GM18511 (cell line): ENCODE measurements around the gene CAPN14.

Experiments
- ATAC-seq: cut with Tn5 transposase; IDR thresholded peaks from one replicate; pipeline ENCODE4 v1.9.1; 2021; ENCODE audit warnings: mild to moderate bottlenecking, moderate library complexity; ENCODE audit not compliant: unreplicated experiment

CAPN14 gene

DNA sequence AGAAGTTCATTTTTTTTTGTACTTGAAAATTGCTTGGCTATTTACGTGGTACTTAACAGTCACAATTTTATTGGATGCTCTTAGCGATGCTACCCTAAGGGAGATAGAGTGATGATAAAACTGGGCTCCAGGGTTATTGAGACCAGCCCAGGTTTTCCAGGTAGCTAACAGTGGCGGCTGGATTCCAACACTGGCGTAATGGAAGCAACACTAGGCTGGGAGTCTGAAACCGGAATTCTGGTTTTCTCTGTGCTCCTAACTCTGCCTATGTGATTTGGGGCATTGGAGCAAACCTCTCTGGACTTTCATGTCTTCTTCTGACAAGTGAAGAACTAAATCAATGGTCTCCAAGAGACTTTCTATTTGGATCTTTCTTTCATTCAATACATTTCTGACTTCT is 69.7 kb downstream of the CAPN14 start:
- ATAC-seq: no peak

DNA sequence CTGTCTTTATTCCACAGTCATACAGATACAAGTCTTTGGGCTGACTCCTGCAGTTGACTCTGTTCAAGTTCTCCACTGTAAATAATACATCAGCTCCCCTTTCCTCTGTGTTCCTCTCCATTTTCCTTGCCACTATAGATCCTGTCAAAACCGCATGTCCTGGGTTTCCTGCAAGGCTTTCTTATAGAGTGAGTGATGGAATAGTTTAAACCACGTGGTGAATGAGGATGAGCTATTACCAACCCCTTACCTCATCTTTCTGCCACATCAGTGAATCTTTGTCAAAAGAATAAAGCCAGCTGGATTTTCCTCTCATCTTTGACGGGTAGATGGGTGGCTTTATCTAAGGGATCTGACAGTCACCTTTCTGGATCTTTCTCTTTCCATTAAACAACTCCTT is 75.2 kb downstream of the CAPN14 start:
- no peak for ATAC-seq

DNA sequence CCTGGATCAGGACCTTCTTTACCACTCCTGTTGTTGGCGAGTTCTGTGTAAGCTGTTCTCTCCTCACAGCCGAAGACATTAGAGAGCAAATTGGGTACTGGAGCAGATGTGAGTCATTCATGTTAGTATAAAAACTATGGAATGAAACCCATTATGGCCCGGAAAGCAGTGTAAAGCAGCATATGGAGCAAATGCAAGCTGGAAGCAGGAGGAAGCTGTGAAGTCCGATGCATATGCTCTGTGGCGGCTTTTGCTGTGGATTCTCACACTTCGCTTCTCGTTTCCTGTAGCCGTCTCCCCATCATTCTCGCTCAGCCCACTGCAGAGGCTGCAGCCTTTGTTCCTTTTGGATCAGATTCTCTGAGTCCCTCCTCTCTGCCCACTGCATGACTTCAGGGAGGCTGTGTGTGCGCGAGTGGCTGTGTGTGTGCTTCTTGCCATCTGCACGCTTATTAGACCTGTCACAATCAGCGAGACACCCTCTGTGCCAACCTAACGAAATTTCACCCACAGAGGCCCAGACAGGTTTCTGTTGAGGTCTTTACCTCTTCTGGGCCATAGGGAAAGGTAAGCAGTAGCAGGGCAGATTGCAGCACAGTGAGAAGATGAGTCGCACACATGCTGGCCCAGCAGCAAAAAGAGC is 75.8 kb downstream of the CAPN14 start:
- ATAC-seq: no peak

DNA sequence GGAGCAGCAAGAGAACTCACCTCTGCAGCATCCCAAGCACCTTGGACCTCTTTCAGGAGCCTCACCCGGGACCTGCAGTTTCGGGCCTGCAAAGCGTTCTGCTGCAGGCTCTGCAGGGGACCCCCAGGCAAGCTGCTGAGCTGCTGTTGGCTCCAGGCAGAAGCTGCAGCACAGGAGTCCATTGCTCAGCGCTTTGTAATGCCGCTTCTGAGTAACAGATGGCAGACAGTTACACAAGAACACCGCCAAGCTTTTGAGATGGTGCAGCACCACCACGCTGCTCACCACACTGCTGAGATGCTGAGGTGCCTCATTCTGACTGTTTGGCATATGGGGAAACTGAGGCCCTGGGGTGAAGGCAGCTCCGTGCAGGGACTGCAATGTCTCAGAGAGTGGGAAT is 77.2 kb downstream of the CAPN14 start:
- ATAC-seq: no peak

DNA sequence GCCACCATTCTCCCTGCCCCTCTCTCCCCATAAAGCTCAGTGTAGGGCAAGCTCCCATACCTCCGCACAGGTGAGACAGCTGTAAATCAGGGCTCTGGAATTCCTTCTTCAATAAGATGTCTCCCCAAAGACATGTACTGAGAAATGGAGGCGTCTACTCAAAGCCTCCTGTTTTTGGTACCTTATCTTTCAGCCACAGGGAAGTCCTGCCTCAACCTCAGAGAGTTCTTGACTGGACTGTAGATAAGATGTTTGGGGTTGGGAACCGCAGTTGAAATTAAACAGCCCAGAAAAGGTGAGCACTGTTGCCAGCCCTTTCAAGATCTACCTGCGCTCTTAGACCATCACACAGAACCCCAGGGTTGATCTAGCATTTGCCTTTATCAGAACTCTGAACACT is 77.6 kb downstream of the CAPN14 start:
- no peak for ATAC-seq

DNA sequence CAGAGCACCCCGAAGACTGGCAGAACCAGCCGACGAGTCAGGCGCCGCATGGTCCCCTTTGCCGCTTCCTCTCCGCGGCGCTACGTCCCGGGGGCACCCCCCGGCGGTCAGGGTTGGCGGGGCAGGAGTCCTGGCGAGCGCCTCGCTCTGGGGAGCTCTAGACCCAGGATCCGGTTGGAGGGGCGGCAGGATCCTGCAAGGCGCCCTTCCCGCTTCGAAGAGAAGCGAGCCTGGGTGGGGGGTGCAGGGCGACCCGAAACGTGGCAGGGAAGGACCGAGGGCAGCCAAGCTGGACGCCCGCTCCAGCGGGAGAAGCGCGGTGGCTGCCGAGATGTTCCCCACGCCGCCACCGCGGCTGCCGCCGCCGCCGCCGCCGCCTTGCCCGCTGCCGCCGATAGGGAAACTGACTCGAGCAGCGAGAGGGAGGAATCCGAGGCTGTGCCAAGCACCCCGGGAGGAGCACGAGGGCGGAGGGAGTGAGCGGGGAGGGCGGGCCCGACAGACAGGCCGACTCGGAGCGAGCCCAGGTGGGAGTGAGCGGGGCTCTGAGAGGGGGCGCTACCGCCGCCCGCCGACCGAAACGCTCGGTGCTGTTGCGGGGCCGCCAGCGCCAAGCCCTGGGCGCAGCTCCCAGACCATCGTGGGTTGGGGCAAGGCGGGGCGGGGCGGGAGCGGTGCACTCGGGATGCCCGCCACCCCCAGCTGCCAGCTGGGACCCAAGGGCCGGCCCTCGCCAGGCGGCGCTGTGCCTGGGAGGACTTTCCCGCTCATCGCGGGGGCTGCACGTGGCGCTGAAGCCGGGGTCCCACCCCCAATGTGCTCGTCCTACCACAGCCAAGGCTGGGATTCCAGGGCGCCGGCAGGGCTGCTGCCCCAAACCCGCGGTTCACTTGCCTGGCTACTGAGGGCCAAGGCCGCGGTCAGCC is 79.0 kb downstream of the CAPN14 start, which contains the start of gene GALNT14:
GALNT14 (minus strand) TSS at position 404 of the 926 bp plus-strand sequence; CDS start at position 50, 354 bp downstream.
- ATAC-seq: peak; percentile 61

DNA sequence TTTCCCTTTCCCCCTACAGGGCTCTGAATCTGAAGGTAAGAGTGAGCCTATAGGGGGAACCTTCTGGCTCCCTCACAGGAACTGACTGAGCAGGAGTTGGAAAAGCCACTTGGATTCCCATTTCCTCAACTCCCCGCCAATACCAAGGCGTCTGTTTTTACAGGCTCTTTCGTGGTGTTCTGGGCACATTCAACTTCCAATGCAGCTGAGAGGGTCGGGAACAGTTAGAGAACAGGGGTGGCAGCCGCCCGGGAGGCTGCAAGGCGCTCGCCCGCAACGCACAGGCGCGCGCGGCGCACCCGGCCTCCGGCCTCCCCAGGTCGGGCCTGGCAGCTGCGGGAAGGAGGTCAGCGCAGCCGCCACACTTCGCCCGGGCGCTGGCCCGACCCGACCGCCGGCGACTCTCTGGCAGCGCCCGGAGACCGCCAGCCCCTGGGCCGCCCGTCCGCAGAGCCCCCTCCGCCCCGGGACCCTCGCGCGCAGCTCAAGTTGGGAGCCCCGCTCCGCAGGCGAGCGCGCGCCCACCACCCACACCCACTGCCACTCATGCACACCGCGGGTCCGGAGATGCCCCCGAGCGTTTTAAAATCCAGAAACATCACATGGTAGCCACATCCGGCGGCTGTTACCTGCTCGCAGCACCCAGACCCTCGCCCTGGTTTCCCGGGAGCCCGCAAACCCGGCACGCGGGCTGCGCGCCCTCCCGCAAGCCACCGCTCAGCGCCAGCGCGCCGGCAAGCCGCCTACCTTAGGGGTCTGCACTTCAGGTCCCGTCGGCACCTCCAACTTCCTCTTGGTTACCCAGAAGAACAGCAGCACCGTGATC is 79.9 kb downstream of the CAPN14 start:
- ATAC-seq: no peak

DNA sequence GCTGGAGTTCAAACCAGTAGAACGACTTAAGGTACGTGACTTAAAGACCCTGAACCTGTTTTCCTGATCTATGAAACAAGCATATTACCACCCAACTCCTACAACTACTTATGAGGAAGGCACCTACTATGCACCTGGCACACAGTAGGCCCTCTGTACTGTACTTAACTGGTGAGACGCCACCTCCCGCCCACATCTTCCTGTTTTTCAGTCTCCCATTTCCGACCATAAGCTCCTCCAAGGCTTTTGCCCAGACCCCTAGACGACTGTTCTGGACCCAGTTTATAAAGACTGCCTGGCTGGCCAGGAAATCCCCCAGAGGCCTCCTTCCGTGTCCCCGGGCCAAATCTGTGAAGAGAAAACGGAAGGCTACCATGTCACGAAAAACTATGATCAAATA is 80.6 kb downstream of the CAPN14 start:
- ATAC-seq: no peak

DNA sequence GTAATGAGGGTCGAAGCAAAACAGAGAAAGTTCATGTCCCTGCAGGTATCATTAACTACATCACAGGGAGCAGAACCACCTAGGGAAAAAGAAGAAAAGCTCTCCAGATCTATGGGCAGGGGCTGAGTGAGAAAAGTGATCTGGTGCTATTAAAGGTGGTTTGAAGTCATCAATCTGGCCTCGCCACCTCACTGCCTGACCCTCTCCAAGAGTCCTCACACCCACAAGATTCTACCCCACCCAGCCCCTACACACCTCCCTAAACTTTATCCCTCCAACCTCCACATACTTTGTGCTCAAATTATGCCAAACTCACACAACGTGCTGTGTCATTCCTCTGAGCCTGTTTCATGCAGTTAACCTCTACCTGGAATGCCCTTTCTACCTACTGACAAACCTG is 81.3 kb downstream of the CAPN14 start:
- no peak for ATAC-seq

DNA sequence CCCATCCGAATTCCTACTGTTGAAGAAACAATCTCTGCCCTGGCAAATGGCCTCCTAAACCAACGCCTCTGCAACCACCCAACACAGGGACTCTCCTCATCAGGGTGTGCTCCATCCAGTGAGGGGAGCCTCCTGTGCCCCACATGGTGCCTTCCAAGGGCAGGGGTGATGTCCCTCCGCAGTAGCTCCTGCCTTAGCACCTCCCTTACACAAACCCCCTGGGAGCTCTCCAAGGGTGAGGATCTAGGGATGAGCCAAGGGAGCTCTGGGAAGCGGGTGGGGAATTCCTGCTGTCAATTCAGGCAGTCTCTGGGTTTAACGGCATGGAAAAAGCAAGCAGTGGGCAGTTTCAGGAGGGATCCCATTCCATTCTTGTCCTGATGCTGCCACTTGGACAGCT is 82.8 kb downstream of the CAPN14 start:
- no peak for ATAC-seq

DNA sequence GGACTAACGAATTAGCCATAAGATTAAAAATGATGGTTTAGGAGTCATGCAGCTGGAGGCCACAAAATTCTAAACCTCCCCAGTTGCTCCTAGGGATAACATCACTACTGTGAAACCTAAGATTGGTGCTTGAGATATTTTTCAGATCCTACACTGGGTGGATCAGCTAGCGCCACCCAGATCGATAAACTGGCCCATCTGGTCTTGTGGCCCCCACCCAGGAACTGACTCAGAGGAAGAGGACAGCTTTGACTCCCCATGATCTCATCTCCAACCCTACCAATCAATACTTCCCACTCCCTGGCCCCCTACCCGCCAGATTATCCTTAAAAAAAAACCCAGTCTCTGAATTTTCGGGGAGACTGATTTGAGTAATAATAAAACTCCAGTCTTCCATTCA is 84.5 kb downstream of the CAPN14 start:
- no peak for ATAC-seq

DNA sequence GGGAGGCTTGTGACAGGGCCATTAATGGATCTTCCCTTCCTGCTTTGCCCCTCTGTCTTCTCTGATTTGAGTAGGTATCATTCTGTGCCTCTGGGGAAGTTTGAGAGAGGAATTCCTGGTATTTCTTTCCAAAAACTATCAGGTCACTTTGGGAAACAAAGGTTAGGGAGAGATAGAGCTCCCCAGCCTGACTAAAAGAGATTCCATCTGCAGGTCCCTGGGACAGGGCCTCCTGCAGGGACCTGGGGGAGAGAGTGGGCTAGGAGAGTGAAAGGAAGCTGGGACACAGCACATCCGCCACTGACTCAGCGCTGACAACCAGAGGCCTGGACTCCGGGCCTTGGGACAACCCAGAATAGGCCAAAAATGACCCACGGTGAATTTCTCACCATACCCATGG is 85.4 kb downstream of the CAPN14 start:
- no peak for ATAC-seq

DNA sequence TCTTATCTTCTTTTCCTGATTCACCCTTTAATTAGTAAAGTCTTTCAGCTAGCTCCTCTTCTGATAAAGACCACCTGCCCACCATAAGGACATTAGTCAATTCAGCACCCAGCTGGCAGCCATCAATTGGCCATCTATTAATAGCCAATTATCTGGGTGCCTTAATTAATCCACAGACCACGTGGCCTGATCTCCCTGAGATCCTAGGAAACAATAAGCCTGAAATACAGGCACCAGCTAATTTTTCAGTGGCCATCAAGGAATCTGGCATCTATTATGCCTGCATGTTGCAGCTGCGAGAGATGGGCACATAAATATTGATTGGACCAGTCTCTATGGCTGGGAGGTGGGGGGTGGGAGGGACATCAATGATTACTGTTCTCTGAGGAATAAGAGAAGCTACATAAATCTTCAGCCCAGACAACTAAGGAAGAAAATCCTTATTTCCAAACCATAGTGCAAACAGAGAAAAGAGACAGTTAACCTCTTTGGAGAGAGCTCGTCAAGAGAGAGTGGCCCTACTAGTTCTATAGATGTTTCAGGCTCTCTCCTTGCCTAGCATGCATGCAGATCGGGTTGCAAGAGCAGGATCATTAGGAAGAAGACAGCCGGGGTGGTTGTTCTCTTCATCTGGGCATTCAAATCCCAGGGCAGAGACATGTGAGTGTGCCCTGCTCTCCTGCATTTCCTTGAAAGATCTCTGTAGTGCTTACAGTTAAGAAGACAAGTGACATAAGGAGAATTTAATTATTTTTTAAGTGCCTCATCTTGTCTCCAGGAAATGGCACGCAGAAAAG is 87.7 kb downstream of the CAPN14 start:
- no peak for ATAC-seq

DNA sequence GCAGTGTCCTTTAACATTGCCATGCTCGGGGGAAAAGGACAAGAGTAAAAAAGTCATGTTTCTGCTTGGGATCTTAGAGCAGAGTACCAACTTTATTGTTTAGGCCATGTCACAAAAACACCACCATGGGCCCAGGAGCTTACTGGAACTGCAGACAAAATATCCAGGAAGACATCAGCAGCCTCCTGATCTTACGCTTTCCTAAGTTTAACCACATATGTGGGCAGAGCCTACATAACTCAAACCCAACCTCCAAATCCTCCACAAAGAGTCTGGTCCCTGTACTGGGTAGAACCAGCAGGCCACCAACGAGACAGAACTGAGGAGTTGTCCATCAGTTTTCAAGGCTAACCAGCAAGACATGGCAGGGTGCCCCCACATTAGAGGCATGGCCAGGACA is 89.4 kb downstream of the CAPN14 start:
- no peak for ATAC-seq

DNA sequence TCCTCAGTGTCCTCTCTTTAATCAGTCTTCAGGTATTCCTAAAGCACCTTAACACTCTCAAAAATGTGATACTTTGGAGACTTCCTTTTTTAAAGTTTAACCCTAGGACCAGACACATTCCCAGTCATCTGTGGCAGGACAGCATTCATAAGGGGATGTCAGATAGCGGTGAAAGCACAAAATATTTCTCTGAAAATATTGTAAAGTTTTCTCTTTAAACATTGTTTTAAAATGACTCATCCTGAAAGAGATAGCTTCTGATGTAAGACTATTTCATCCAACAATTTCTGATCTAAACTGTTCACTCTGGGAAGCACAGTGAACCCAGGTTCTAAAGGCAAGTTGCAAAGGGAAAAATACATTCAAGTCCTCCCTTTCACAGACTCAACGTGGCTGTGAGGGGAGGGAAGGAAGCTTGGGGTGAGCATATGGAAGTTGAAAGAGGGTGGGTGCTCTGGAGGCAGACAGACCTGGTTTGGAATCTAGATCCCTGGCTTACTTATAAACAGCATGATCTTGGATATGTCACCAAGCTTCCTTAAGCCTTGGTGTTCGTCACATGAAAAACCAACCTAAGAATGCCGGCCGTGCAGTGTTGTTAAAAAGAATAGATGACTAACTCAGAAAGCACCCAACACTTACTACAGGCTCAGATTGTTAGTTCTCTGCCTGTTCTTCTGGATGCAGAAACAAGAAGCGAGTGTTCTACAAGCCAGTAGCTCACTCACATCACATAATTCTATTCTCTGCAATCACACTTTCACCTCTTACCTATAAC is 91.2 kb downstream of the CAPN14 start:
- ATAC-seq: no peak

DNA sequence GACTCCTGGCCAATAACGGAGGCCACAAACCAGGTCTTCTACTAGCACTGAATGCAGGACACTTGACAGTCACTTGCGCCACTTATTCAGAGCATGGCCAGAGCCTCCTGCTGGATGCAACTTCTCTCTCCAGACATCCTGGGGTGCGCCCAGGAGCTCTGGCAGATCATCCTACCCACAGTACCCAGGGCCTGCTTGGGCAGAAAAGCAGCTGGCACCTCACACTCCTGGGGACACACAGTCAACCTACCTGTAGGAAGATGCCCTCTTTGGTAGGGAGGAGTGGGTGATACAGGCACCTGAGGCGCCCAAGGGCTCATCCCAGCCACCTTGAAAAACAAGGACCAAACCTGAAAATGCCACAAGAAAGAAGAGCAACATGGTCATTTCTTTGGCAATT is 92.4 kb downstream of the CAPN14 start:
- ATAC-seq: no peak
